Islet of Langerhans (tissue), 1 donor: ENCODE data around the gene KMT2C.
"Not testable (repeated sequence)": the region's sequence is repeated elsewhere in the genome, so short reads cannot be mapped to it uniquely, and the experiment has no call there.

Experiments
- FAIRE-seq: peaks from one replicate; lab custom pipeline; 2011; peaks lifted over from hg19 to GRCh38; lab: Jason Lieb, UNC

KMT2C gene

GRCh38 chr7:152307902-152308301 lies 127.9 kb downstream of the KMT2C start:
- FAIRE-seq = no peak

- not testable (repeated sequence) for FAIRE-seq
Measured at GRCh38 chr7:152299542-152300143, 136.2 kb downstream of the KMT2C start.

DNA sequence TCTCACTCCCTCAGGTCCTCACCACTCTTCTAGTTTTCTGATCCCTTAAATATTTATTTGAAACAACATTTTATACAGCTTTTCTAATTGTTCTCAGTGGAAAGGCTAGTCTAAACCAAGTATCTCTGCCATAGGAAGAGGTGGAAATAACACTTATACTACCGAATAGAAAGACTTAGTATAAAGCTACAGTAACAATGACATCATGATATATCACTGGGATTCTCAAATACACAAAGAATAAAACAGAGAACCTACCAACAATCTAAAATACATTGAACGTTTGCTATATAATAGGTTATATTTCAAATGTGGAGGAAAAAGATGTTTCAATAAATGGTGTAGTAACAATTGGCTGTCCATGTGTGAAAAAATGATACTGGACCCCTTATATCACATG lies 142.9 kb downstream of the KMT2C start:
- FAIRE-seq = no peak

- not testable (repeated sequence) for FAIRE-seq
Measured at GRCh38 chr7:152286972-152287371, 148.8 kb downstream of the KMT2C start.

DNA sequence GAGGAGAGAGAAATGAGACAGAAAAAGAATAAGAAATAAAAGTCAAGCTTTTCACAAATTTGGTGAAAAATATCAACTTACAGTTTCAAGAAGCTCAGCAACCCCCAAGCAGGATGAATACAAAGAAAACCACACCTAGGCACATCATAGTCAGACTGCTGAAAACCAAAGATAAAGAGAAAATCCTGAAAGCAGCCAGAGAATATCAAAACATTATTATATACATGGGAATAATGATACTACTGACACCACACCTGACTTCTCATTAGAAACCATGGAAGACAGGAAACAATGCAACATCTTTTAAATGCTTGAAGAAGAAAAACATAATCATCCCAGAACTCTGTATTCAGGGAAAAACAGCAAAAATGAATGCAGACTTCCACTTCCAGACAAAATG lies 149.6 kb downstream of the KMT2C start:
- FAIRE-seq = not testable (repeated sequence)

DNA sequence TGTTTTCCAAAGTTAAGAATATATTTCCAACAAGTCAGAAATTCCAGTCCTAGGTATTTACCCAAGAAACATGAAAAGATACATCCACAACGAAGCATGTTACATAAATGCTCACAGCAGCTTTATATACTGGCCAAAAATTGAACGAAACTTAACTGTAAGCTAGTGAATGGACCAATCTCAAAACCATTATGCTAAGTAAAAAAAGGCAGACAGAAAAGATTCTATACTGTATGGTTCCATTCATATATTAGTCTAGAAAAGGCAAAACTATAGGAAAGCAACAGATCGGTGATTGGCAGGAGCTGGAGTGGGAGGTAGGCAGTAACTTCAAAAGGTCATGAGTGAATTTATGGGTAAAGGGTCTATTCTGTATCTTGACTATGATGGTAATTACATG lies 150.8 kb downstream of the KMT2C start:
- peak; percentile 21 for FAIRE-seq

GRCh38 chr7:152277687-152278086 lies 158.1 kb downstream of the KMT2C start:
- FAIRE-seq = peak; percentile 76

- peak; percentile 62 for FAIRE-seq
Measured at GRCh38 chr7:152270427-152270826, 165.4 kb downstream of the KMT2C start.

GRCh38 chr7:152266859-152267258 lies 168.9 kb downstream of the KMT2C start:
- FAIRE-seq = not testable (repeated sequence)

DNA sequence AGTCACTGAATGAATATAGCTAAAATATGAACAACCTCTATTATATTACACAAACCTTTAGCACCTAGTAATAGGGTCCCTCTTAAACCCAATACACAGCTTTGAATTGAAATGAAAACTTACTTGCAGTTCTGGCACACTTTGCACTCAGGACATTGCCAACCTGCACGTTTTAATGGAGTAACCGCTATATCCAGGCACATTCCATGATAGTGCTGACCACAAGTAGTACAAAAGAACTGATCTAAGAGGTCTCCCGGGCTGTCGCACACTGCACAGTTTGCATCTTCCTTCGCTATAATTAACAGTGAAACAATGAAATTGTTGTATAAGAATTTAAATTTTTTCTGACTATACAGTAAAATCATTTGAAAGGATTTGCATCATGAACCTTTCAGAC lies 170.9 kb downstream of the KMT2C start:
- FAIRE-seq = not testable (repeated sequence)

- not testable (repeated sequence) for FAIRE-seq
Measured at GRCh38 chr7:152262146-152262545, 173.7 kb downstream of the KMT2C start.

DNA sequence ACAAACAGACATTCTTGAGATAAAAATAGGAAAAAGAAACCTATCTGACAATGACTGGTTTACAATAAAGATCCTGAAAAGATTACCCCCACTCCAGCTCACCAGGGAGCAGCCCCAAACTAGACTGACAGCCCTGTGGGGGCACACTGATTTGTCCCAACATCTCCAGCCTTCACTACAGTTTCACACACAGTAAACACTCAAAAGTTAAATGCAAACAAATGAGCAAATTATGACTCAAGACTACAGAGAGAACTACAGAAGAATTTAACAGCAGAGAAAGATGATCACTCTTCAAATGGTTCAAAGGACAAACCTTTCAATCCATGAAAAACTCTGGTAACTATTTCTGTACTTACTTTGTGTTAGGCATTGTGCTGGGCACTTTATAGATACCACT lies 176.2 kb downstream of the KMT2C start:
- FAIRE-seq = not testable (repeated sequence)

- peak; percentile 49 for FAIRE-seq
Measured at GRCh38 chr7:152247851-152248250, 188.0 kb downstream of the KMT2C start.

DNA sequence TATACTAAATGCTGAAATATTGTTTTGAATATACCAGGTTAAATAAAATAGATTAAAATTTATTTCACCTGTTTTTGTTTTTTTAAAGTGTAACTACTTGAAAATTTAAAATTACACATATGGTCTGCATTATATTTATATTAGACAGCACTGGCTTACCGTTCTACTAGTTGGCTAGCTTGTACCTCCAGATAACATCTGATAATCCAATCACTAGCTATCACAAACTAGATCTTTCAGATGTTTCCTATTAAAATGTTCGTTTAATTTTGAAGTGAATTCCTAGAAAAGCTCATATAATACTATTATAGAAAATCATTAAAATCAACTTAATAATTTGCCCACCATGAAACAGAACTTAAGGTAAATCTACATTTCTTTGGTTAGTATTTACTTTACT lies 190.4 kb downstream of the KMT2C start:
- FAIRE-seq = peak; percentile 21

DNA sequence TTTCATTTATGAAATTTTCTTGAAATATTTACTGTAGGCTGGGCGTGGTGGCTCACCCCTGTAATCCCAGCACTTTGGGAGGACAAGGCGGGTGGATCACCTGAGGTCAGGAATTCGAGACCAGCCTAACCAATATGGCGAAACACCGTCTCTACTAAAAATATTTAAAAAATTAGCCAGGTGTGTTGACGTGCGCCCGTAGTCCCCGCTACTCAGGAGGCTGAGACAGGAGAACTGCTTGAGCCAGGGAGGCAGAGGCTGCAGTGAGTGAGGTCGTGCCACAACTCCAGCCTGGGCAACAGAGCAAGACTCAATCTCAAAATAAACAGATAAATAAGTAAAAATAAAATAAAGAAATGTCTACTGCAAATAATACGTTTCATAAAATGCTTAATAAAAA lies 192.3 kb downstream of the KMT2C start:
- FAIRE-seq = not testable (repeated sequence)

- not testable (repeated sequence) for FAIRE-seq
Measured at GRCh38 chr7:152241301-152241700, 194.5 kb downstream of the KMT2C start.

- FAIRE-seq = not testable (repeated sequence)
Measured at GRCh38 chr7:152236306-152236705, 199.5 kb downstream of the KMT2C start.

- not testable (repeated sequence) for FAIRE-seq
Measured at GRCh38 chr7:152234421-152234820, 201.4 kb downstream of the KMT2C start.

- FAIRE-seq = no peak
Measured at GRCh38 chr7:152231089-152231488, 204.7 kb downstream of the KMT2C start.

DNA sequence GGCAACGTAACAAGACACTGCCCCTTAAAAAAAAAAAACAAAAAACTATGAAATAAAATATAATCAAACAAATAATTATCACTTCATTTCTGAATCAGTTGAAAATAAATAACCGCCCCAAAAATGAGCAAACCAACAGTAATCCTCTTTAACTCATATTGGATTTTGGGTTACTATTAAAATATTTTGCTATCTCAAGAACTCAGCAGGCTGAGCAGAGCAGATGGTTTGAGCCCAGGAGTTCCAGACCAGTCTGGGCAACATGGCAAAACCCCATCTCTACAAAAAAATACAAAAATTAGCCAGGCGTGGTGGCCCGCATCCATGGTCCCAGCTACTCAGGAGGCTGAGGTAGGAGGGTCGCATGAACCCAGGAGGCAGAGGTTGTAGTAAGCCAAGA lies 216.2 kb downstream of the KMT2C start:
- not testable (repeated sequence) for FAIRE-seq

DNA sequence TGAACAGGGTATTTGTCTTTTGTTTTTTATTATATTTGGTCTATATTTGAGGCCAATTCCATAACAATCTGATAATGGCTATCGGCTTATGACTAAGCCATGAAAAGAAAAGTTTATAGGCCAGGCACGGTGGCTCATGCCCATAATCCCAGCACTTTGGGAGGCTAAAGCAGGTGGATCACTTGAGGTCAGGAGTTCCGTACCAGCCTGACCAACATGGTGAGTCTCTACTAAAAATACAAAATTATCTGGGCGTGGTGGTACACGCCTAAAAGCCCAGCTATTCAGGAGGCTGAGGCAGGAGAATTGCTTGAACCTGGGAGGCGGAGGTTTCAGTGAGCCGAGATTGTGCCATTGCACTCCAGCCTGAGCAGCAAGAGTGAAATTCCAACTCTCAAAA lies 227.0 kb downstream of the KMT2C start:
- not testable (repeated sequence) for FAIRE-seq

- not testable (repeated sequence) for FAIRE-seq
Measured at GRCh38 chr7:152204417-152204816, 231.4 kb downstream of the KMT2C start.

DNA sequence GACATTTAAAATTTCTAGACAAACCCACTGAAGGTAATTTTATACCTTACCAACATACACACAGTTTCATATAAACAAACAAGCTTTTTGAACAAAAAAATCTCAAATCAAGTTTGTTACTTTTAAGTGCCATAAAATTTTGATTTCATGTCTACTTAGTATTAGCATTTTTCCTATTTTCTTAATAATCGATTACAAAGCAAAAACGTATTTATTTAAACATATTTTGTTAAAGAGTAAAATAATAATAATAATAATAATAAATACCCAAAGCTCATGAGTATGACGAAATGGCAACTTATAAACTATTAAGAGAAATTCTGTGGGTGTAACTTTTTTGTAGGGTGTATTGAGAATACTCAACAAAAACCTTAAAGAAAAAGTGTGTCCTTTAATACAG lies 232.7 kb downstream of the KMT2C start:
- peak; percentile 21 for FAIRE-seq

DNA sequence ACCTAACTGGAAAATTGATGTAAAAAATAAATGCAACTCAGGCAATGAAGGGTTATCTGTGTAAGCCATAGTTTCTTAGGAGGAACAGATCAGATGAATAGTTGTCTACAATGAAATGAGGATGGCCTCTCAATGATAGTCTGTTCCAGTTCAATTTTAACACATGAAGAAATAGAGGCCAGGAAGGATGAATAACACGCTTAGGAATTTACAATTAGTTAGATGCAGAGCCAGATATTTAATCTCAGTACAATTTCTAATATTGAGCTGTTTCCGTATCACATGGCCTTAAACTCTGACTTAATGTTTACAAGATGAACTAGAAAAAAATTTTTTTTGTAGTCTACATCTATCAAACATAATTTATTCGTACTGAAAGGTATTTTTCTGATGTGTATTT lies 233.7 kb downstream of the KMT2C start:
- FAIRE-seq = no peak

GRCh38 chr7:152200395-152200794 lies 235.4 kb downstream of the KMT2C start:
- FAIRE-seq = no peak
